Activated effector memory CD4-positive, alpha-beta T cell treated with anti-CD3 and anti-CD28 coated beads, Interleukin-2, amount 50 U/mL, for 16 hours (primary cell): ENCODE measurements around the gene PEG3.

ENCODE experiments used
- DNase-seq: peaks from one replicate; pipeline ENCODE4 v3.0.0-alpha.2; 2020

The PEG3 gene

GRCh38 chr19:56806639-56807038 is 33.9 kb downstream of the PEG3 start:
- DNase-seq, result no peak
